AG10803 (cell line): Measurements from ENCODE around the gene SIX3.
A peak's percentile ranks its signal among the peaks of the same experiment; 100 is the strongest.

ENCODE experiments used
- DNase-seq: peaks from one replicate; pipeline ENCODE4 v3.0.0; 2010; ENCODE audit warnings: low read depth
- H3K4me3 ChIP-seq: 2 replicates; pipeline ENCODE4 v1.5.1; 2011; ENCODE audit warnings: mild to moderate bottlenecking, low read length, control low read depth
- TF ChIP-seq, protein P1 (sequence below): conservative IDR thresholded peaks from 2 replicates; pipeline ENCODE4 v1.5.1; 2011; ENCODE audit warnings: mild to moderate bottlenecking, low read length, control low read depth, inconsistent platforms

SIX3 gene

DNA sequence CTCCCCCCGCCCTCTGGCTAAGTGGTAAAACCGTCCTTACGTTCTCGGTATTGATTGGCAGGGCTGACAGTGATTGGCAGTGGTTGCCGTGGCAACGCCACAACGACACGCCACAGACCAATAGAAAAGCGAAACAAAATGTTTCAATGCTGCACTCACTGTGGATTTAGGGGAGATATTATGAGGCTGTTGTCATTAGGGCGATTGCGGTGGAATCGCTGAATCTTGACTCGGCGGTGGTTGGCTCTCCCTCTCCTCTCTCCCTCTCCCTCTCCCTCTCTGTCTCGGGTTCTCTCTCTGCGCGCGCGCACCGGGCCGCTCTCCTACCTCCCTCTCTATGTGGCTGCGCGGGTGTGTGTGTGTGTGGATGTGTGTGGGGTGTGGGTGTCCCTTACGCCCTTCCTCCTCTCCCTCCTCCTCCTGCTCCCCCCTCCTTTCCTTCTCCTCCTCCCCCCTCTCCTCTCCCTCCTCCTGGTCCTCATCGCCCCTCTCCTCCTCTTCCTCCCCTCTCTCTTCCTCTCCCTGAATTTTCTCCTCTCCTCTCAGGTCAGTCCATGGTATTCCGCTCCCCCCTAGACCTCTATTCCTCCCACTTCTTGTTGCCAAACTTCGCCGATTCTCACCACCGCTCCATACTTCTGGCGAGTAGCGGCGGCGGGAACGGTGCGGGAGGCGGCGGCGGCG lies at the start of gene SIX3:
Gene SIX3, plus strand, starts transcription at position 152 of the 684 bp plus-strand sequence. Its CDS starts 403 bp downstream, at position 555.
- H3K4me3 ChIP-seq: peak within 1 kb of the TSS; percentile 42
- TF ChIP-seq, protein P1, sequence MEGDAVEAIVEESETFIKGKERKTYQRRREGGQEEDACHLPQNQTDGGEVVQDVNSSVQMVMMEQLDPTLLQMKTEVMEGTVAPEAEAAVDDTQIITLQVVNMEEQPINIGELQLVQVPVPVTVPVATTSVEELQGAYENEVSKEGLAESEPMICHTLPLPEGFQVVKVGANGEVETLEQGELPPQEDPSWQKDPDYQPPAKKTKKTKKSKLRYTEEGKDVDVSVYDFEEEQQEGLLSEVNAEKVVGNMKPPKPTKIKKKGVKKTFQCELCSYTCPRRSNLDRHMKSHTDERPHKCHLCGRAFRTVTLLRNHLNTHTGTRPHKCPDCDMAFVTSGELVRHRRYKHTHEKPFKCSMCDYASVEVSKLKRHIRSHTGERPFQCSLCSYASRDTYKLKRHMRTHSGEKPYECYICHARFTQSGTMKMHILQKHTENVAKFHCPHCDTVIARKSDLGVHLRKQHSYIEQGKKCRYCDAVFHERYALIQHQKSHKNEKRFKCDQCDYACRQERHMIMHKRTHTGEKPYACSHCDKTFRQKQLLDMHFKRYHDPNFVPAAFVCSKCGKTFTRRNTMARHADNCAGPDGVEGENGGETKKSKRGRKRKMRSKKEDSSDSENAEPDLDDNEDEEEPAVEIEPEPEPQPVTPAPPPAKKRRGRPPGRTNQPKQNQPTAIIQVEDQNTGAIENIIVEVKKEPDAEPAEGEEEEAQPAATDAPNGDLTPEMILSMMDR: no peak
- peak; percentile 22 for DNase-seq

DNA sequence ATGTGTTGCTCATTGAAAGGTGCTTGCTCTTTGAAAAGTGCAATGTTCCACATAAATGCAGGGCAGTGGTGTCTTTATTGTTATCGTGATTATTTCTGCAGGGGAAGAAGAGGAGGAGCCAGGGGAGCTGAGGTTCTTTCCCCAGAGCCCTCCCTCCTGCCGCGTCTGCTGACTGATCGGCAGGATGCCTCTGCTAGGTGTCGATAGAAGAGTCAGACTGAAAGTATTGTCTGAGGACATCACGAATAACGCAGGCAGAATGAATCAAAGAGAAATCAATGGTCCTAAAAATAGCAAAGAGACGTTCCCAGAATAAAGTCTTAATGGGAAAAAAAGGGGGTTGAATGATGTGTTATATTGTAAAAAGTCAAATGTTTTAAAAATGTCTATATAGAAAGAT lies 47.4 kb upstream of the SIX3 start:
- TF ChIP-seq, protein P1: no peak
- H3K4me3 ChIP-seq: no peak overlapping the region
- no peak for DNase-seq

DNA sequence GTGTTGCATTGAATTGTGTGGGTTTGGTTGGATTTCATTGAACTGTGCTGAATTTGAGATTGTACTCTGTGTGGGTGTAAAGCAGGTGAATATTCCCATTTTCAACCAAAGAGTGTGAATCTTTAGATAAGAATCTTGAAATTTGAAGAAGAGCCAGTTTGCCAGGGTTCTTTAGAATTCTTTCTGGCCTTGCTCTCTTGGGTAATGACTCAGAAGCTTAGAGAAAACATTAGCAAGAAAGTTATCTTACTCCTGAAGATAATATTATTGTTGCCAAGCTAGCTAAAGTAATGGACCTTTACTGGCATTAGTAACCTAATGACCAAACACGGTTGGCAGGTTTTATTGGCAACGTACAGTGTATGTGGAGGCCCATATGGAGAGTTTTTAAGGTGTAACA lies 46.4 kb upstream of the SIX3 start:
- TF ChIP-seq, protein P1: no peak
- no peak for DNase-seq

DNA sequence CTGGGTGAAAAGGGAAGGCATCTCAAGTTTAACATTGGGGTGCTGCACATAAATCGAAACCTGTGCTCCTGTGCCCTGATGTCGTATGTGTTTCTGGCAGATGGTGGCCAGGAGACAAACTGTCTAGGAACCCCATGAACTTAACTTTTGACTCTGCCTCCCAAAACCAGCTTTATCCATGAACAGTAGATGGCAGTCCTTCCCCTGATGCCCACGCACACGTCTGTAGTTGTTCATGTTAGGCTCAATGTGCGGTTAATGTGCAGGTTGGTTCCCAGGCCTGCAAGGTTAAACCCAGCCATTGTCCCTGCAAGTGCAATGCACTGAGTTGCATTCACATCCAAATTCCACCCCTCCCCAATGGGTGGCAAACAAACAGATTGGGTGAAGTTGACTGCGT lies 44.1 kb upstream of the SIX3 start:
- TF ChIP-seq, protein P1: peak; percentile 18; the same call in 1 of the 2 replicates
- no peak for DNase-seq
- H3K4me3 ChIP-seq: no peak overlapping the region

More for the DNA sequence above, 46.4 kb upstream of the SIX3 start:
- no peak overlapping the region for H3K4me3 ChIP-seq

GRCh38 chr2:44902217-44903137 lies 39.0 kb upstream of the SIX3 start:
- H3K4me3 ChIP-seq: no peak overlapping the region
- TF ChIP-seq, protein P1: no peak
- DNase-seq: no peak

DNA sequence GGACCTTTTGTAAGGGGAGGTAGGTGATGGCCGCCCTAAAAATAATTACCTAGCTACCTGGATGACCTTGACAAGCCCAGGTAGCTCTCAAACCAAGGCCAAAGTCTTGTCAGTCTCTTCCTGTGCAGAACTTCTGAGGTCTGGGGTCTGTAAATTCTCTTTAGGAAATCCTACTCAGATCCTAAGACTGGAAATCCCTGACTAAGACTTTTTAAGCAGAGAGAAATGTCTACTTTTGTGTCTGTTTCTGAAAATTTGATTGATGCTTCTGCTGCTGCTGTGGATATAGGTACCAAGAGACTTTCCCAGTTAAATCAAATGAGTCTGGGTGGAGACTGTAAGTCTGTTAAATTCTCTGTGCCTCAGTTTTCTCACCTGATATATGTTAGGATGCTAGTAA lies 36.9 kb upstream of the SIX3 start:
- TF ChIP-seq, protein P1: no peak
- no peak for DNase-seq
- no peak overlapping the region for H3K4me3 ChIP-seq

DNA sequence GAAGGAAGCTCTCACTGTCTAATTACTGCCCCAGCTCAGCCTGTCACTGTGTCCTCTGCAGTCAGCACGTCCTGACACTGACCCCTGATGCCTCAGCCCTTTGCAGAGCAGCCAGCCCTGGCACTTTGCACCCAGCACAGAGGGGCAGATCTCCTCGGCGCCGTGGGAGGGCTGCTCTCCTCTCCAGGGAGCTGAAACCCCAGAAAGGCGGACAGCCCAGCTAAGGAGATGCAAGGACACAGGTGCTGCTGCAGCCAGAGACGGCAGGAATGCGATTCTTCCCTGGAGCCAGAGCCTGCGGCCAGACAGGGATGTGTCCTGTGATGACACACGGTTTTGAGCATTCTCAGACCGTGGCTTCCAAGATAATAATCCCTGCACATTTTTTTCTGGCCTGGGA lies 34.5 kb upstream of the SIX3 start:
- DNase-seq: no peak
- no peak overlapping the region for H3K4me3 ChIP-seq
- TF ChIP-seq, protein P1: no peak
